ENCODE results near the gene BCAR3. TPM values are rescaled to one million over a fixed set of nuclear protein-coding genes. Genes with fewer than 3 reads are reported as not detected.

BCAR3 gene
- total RNA-seq, 4 donors from 2014 or later = 17.1 to 25.0 (median 22.9) TPM

- TF ChIP-seq POLR2A (IDR thresholded peaks at IDR 0.05) = peak in 1 of 2 donors; percentile 31
- TF ChIP-seq CTCF (IDR thresholded peaks at IDR 0.05 in 4 of 5, conservative IDR thresholded peaks at IDR 0.05 in 1 of 5) = no peak
- ATAC-seq = peak; percentile 45 to 60
- Histone ChIP-seq H3K9me3 (no peaks in the 10 kb centered on the region), H3K36me3 (peaks cover 0 to 29% of the 10 kb centered on the region in 2 donors), H3K4me1 (peaks cover 58 to 83% of the 10 kb centered on the region in 2 donors), H3K4me3 (no peak overlapping the region), H3K27me3 (no peaks in the 10 kb centered on the region), H3K27ac (peak overlapping the region; percentile 45 to 94 (median 90))
- peak in 1 of 2 donors; percentile 56 for DNase-seq
- in situ Hi-C loops (cut with MboI; ENCODE audit: low sequenced_read_pairs in 4 of 4) = no loop called here
- intact Hi-C loops (cut with DNase I; ENCODE audit: low total_unique reads) = no loop called here
These were observed 101.7 kb downstream of the BCAR3 start for GRCh38 chr1:93579891-93580290.

DNA sequence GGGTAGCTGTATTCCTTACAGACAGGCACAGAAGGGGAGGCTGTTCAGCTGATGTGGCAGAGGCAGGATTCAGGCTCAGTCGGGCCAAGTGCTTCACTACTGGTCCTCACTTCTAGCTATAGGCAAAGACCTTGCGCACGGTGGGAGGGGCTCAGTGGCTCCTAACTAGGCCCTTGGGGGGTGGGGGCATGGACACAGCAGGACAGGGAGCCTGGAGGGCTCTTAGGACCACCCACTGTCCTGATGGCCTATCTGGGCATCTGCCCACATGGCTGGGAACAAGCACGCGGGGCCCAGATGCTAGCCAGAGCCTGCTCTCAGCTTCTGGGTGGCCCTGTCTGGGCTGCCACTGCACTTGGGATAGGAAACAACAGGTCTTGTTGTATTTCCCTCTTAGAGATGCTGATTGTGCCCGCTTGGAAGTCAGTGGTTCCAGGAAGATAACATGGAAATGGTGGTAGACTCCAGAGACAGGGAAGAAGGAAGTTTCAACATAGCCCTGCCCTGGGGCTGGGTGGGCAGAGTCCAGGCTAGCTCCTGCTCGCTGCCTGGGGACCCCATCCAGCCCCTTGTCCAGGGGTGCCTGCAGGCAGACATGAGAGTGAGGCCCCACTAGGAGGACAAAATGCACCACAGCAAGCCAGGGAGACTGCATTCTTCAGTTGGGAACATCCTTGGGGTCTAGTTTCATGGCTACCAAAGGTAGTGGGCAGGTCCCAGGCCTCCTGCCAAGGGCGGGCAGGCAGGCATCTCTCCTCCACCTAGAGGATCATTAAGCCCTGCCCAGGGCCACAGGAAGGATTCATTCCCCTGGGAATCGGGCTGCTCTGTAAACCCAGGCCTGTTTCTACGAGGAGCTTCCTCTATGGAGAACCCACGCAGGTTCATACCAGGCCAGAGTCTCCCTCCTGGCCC is 102.5 kb downstream of the BCAR3 start:
- no peak overlapping the region for H3K4me3 ChIP-seq
- in situ Hi-C loops (cut with MboI; ENCODE audit: low sequenced_read_pairs in 4 of 4) (no loop called here), intact Hi-C loops (cut with DNase I; ENCODE audit: low total_unique reads) (no loop called here)
- no peaks in the 10 kb centered on the region for H3K9me3 ChIP-seq
- TF ChIP-seq POLR2A (IDR thresholded peaks at IDR 0.05) (no peak), CTCF (IDR thresholded peaks at IDR 0.05 in 4 of 5, conservative IDR thresholded peaks at IDR 0.05 in 1 of 5) (no peak)
- peaks cover 0 to 29% of the 10 kb centered on the region in 2 donors for H3K36me3 ChIP-seq
- peak overlapping the region; percentile 45 to 94 (median 90) for H3K27ac ChIP-seq
- ATAC-seq = no peak
- peaks cover 58 to 83% of the 10 kb centered on the region in 2 donors for H3K4me1 ChIP-seq
- H3K27me3 ChIP-seq = no peaks in the 10 kb centered on the region
- no peak for DNase-seq

- ATAC-seq (no peak), DNase-seq (no peak)
- no peak overlapping the region for H3K4me3 ChIP-seq
- H3K4me1 ChIP-seq = peaks cover 59 to 83% of the 10 kb centered on the region in 2 donors
- intact Hi-C loops (cut with DNase I; ENCODE audit: low total_unique reads) = no loop called here
- peaks cover 0 to 23% of the 10 kb centered on the region in 2 donors for H3K36me3 ChIP-seq
- no peak for TF ChIP-seq POLR2A (IDR thresholded peaks at IDR 0.05)
- TF ChIP-seq CTCF (IDR thresholded peaks at IDR 0.05 in 4 of 5, conservative IDR thresholded peaks at IDR 0.05 in 1 of 5) = no peak
- no peaks in the 10 kb centered on the region for H3K27me3 ChIP-seq
- H3K9me3 ChIP-seq = no peaks in the 10 kb centered on the region
- peak overlapping the region; percentile 45 to 94 (median 90) for H3K27ac ChIP-seq
- in situ Hi-C loops (cut with MboI; ENCODE audit: low sequenced_read_pairs in 4 of 4) = no loop called here
These were observed 103.2 kb downstream of the BCAR3 start for GRCh38 chr1:93578433-93578830.

DNA sequence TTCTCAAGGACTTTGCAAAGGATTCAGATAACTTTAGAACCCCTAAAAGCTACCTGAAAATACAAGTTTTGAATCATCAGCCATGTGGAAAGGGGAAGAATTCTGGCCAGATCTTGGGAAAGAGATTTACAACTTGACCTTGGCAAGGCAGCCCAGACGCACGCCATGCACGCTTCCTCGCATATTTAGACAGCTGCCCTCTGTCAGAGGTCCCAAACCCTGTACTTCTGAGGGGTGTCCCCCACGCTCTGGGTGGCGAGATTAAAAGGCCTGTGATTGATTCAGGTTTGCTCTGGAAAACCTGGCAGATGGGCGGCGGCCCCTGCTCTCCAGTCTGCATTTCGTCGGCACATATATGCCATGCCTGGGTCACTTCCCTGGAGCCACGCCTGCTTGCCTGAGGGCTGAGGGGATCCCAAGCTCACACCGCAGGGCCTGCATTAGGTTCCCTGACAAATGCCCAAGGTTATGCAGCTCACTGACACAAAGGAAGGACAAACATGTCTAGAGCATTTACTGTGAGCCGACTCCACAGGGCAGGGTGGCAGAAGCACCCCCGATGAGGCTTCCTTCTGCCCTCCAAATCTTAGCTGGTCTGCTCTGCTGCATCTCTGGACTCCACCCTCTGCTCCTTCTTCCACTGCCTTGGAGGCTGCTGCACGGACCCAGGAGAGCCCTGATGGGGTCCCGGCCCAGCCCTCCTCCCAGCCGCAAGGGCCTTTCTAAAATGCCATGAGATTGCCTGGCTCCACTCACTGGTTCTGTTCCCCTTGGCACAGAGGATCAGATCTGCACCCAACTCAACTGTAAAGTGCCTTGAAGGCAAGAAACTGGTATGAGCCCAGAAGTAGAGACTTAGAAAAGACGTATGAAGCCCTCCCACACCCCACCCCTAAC is 103.9 kb downstream of the BCAR3 start:
- intact Hi-C loops (cut with DNase I; ENCODE audit: low total_unique reads) = no loop called here
- ATAC-seq (no peak), DNase-seq (no peak)
- Histone ChIP-seq H3K27ac (peak overlapping the region; percentile 74 to 94 (median 90)), H3K4me3 (no peak overlapping the region), H3K36me3 (peaks cover 0 to 19% of the 10 kb centered on the region in 2 donors), H3K27me3 (no peaks in the 10 kb centered on the region), H3K9me3 (no peaks in the 10 kb centered on the region), H3K4me1 (peaks cover 65 to 80% of the 10 kb centered on the region in 2 donors)
- in situ Hi-C loops (cut with MboI; ENCODE audit: low sequenced_read_pairs in 4 of 4) = no loop called here
- TF ChIP-seq CTCF (IDR thresholded peaks at IDR 0.05 in 4 of 5, conservative IDR thresholded peaks at IDR 0.05 in 1 of 5) = no peak
- TF ChIP-seq POLR2A (IDR thresholded peaks at IDR 0.05) = no peak

Measured in gastrocnemius medialis (tissue), 4 donors.